CD4-positive, alpha-beta T cell (primary cell): Measurements from ENCODE around the gene STOM. TPM values are rescaled to one million over a fixed set of nuclear protein-coding genes. Genes with fewer than 3 reads are reported as not detected.

Experiments used
- ATAC-seq: fragments of 200-7000 bp; cut with Tn5 transposase; one replicate; pipeline ENCODE4 v1.10.0; 2022; ENCODE audit warnings: mild to moderate bottlenecking; ENCODE audit not compliant: poor library complexity
- CTCF ChIA-PET: fragments of 350-600 bp; sonication (Branson Sonifier 250); formaldehyde crosslinking; loops from one replicate; lab custom pipeline; 2021; ENCODE audit warnings: antibody characterized with exemption, inconsistent platforms; lab: Charles Lee
- POLR2A ChIA-PET: fragments of 350-600 bp; sonication (Branson Sonifier 250); formaldehyde crosslinking; loops from one replicate; lab custom pipeline; 2021; ENCODE audit warnings: antibody characterized with exemption, inconsistent platforms; lab: Charles Lee
- DNase-seq, 14 experiments: peaks; one replicate each; pipeline ENCODE4 v3.0.0-alpha.2; 2013 to 2020; ENCODE audit warnings: mixed read lengths in 2 of 14
- H3K27ac ChIP-seq, 2 donors: one replicate each; pipeline versions ENCODE4 v1.5.1 to v1.7.0; 2013; ENCODE audit warnings: low read length in 2 of 2, low read depth in 1 of 2, mild to moderate bottlenecking in 1 of 2
- H3K27me3 ChIP-seq, 2 experiments: 1 replicate in 1 of 2; 2 replicates in 1 of 2; pipeline versions ENCODE4 v1.6.1 to v1.7.0; 2013; ENCODE audit warnings: low read length in 2 of 2, control low read depth in 1 of 2, mild to moderate bottlenecking in 1 of 2, moderate library complexity in 1 of 2; ENCODE audit not compliant: insufficient read depth in 2 of 2, control insufficient read depth in 1 of 2
- H3K36me3 ChIP-seq: one replicate; pipeline ENCODE4 v1.6.1; 2013; ENCODE audit warnings: low read length, control low read depth; ENCODE audit not compliant: insufficient read depth
- H3K4me1 ChIP-seq: one replicate; pipeline ENCODE4 v1.6.1; 2013; ENCODE audit warnings: low read length, control low read depth; ENCODE audit not compliant: insufficient read depth
- H3K4me3 ChIP-seq: one replicate; pipeline ENCODE4 v1.5.1; 2013; ENCODE audit warnings: mild to moderate bottlenecking, low read length, moderate library complexity
- H3K9me3 ChIP-seq, 2 experiments: 1 replicate in 1 of 2; 2 replicates in 1 of 2; pipeline versions ENCODE4 v1.6.1 to v1.7.0; 2013; ENCODE audit warnings: low read length in 2 of 2, mild to moderate bottlenecking in 2 of 2, control low read depth in 1 of 2, moderate library complexity in 1 of 2; ENCODE audit not compliant: control insufficient read depth in 1 of 2, insufficient read depth in 1 of 2
- H3K27ac Mint-ChIP-seq: one replicate; pipeline ENCODE4 v1.8.0; 2020; ENCODE audit warnings: mixed read lengths
- H3K27me3 Mint-ChIP-seq: one replicate; pipeline ENCODE4 v1.8.0; 2021; ENCODE audit warnings: mixed read lengths
- H3K36me3 Mint-ChIP-seq: one replicate; pipeline ENCODE4 v1.8.0; 2021; ENCODE audit warnings: low read depth, mixed read lengths
- H3K4me1 Mint-ChIP-seq: one replicate; pipeline ENCODE4 v1.8.0; 2021; ENCODE audit warnings: low read depth, mixed read lengths
- H3K4me3 Mint-ChIP-seq: one replicate; pipeline ENCODE4 v1.8.0; 2020; ENCODE audit warnings: mild to moderate bottlenecking, mixed read lengths
- H3K9me3 Mint-ChIP-seq: one replicate; pipeline ENCODE4 v1.8.0; 2020; ENCODE audit warnings: mixed read lengths
- CTCF ChIP-seq: fragments of 200-600 bp; IDR thresholded peaks from one replicate; pipeline ENCODE4 v1.8.0; 2022; ENCODE audit warnings: antibody characterized with exemption, mild to moderate bottlenecking
- intact Hi-C, 2 experiments: fragments of 100-400 bp; cut with DNase I in 1 of 2; cut with micrococcal nuclease in 1 of 2; formaldehyde crosslinking; loops; one replicate each; pipeline versions ENCODE4 v1.15.1 to v1.9.0; 2023 to 2025; cut with DNase I, micrococcal nuclease
- total RNA-seq, 174 experiments: library from RNA in 2 of 174; stranded (reverse) in 2 of 174; gene quantifications; one replicate each; pipeline ENCODE4 v1.2.3 and lab custom pipeline; 2021 to 2026

STOM gene
- total RNA-seq, 2 experiments from 2014 or later = 26.1 to 27.9 TPM

GRCh38 chr9:121331992-121332685, 37.9 kb downstream of the STOM start:
- no peaks in the 10 kb centered on the region for H3K9me3 Mint-ChIP-seq
- Histone ChIP-seq H3K9me3 (no peaks in the 10 kb centered on the region), H3K27ac (no peak overlapping the region), H3K36me3 (peaks cover 10% of the 10 kb centered on the region), H3K4me1 (no peaks in the 10 kb centered on the region), H3K27me3 (no peaks in the 10 kb centered on the region), H3K4me3 (no peak overlapping the region)
- H3K36me3 Mint-ChIP-seq = no peaks in the 10 kb centered on the region
- no peak overlapping the region for H3K27ac Mint-ChIP-seq
- no peaks in the 10 kb centered on the region for H3K4me1 Mint-ChIP-seq
- TF ChIP-seq CTCF = no peak
- intact Hi-C loops = no loop called here
- ATAC-seq (no peak), DNase-seq (no peak)
- POLR2A ChIA-PET = no interaction called here
- H3K4me3 Mint-ChIP-seq = no peak overlapping the region
- no peaks in the 10 kb centered on the region for H3K27me3 Mint-ChIP-seq
- CTCF ChIA-PET = interaction anchor here (1.4 kb wide), 1 partner anchor 12 kb away, joined by 4 read pairs; no protein-coding TSS in a partner anchor

- no peaks in the 10 kb centered on the region for H3K27me3 Mint-ChIP-seq
- Histone ChIP-seq H3K4me3 (no peak overlapping the region), H3K36me3 (peaks cover 9% of the 10 kb centered on the region), H3K9me3 (no peaks in the 10 kb centered on the region), H3K4me1 (no peaks in the 10 kb centered on the region), H3K27me3 (no peaks in the 10 kb centered on the region), H3K27ac (no peak overlapping the region)
- ATAC-seq = no peak
- DNase-seq = no peak
- H3K4me3 Mint-ChIP-seq = no peak overlapping the region
- ChIA-PET CTCF (interaction anchor here (1.4 kb wide), 1 partner anchor 12 kb away, joined by 4 read pairs; no protein-coding TSS in a partner anchor), POLR2A (no interaction called here)
- H3K36me3 Mint-ChIP-seq = no peaks in the 10 kb centered on the region
- intact Hi-C loops = no loop called here
- H3K4me1 Mint-ChIP-seq = no peaks in the 10 kb centered on the region
- TF ChIP-seq CTCF = no peak
- H3K9me3 Mint-ChIP-seq = no peaks in the 10 kb centered on the region
- H3K27ac Mint-ChIP-seq = no peak overlapping the region
Measured at GRCh38 chr9:121331549-121331948, 38.5 kb downstream of the STOM start.

GRCh38 chr9:121328876-121329681, 41.0 kb downstream of the STOM start:
- POLR2A ChIA-PET = no interaction called here
- no peak for DNase-seq
- no peaks in the 10 kb centered on the region for H3K36me3 Mint-ChIP-seq
- H3K4me1 Mint-ChIP-seq = no peaks in the 10 kb centered on the region
- intact Hi-C loops = no loop called here
- H3K27ac ChIP-seq = no peak overlapping the region
- no peak overlapping the region for H3K4me3 ChIP-seq
- TF ChIP-seq CTCF = no peak
- H3K27me3 ChIP-seq = no peaks in the 10 kb centered on the region
- H3K9me3 ChIP-seq = no peaks in the 10 kb centered on the region
- CTCF ChIA-PET = interaction anchor here (1.7 kb wide), 1 partner anchor 9 kb away, joined by 5 read pairs; no protein-coding TSS in a partner anchor
- H3K36me3 ChIP-seq = peaks cover 4% of the 10 kb centered on the region
- no peak for ATAC-seq
- H3K9me3 Mint-ChIP-seq = no peaks in the 10 kb centered on the region
- no peak overlapping the region for H3K27ac Mint-ChIP-seq
- H3K4me3 Mint-ChIP-seq = no peak overlapping the region
- H3K4me1 ChIP-seq = peaks cover 2% of the 10 kb centered on the region
- H3K27me3 Mint-ChIP-seq = no peaks in the 10 kb centered on the region
